ENCODE measurements around the gene KLHDC3. TPM values are rescaled to one million over a fixed set of nuclear protein-coding genes. Genes with fewer than 3 reads are reported as not detected.

KLHDC3 gene
- total RNA-seq: 100 to 1,000 TPM in 2 of 4 donors, 10 to 100 TPM in 2; 88.0 to 175 (median 98.1) TPM

GRCh38 chr6:43013843-43014433 lies at the start of gene KLHDC3, which contains the start of gene MEA1:
KLHDC3 (plus strand) TSS chr6:43014249; CDS start chr6:43017193, 2,944 bp downstream.
MEA1 (minus strand) TSS chr6:43013946; CDS start chr6:43013813, 133 bp downstream.
- H3K36me3 ChIP-seq: peaks cover 24 to 57% (median 53%) of the 10 kb centered on the region in 4 donors
- H3K27ac ChIP-seq (replicated peaks in 1 of 4): peak within 1 kb of the TSS; percentile 85 to 87 (median 86)
- WGBS: 0% methylated on average over 38 of the region's 51 CpGs
- H3K4me3 ChIP-seq: peak within 1 kb of the TSS; percentile 77 to 84 (median 81)
- peaks cover 46 to 58% (median 53%) of the 10 kb centered on the region in 4 donors for H3K4me1 ChIP-seq
- peak; percentile 86 to 98 for TF ChIP-seq POLR2AphosphoS5 (IDR thresholded peaks at IDR 0.05)
- TF ChIP-seq EP300 (IDR thresholded peaks at IDR 0.05): no peak
- TF ChIP-seq CTCF (IDR thresholded peaks at IDR 0.05): peak in 1 of 3 experiments; percentile 20
- no peak for TF ChIP-seq POLR2A (IDR thresholded peaks at IDR 0.05; ENCODE audit: low read depth)
- intact Hi-C loops (cut with DNase I): loop anchor here (5.0 to 10.0 kb wide), 2 partner anchors 109 to 128 kb away; no protein-coding TSS in a partner anchor
- no peaks in the 10 kb centered on the region for H3K27me3 ChIP-seq
- peak; percentile 100 for DNase-seq (ENCODE audit: extremely low spot score)
- no peaks in the 10 kb centered on the region for H3K9me3 ChIP-seq

GRCh38 chr6:42966571-42966970 lies 47.5 kb upstream of the KLHDC3 start:
- Histone ChIP-seq H3K4me3 (no peak overlapping the region), H3K27me3 (no peaks in the 10 kb centered on the region), H3K4me1 (peaks cover 0 to 8% (median 1%) of the 10 kb centered on the region in 4 donors), H3K36me3 (peaks cover 27 to 80% (median 71%) of the 10 kb centered on the region in 4 donors), H3K27ac (replicated peaks in 1 of 4) (no peak overlapping the region), H3K9me3 (no peaks in the 10 kb centered on the region)
- WGBS: 87% methylated on average over 7 of the region's 7 CpGs
- intact Hi-C loops (cut with DNase I): no loop called here
- DNase-seq (ENCODE audit: extremely low spot score): no peak
- TF ChIP-seq POLR2AphosphoS5 (IDR thresholded peaks at IDR 0.05) (no peak), EP300 (IDR thresholded peaks at IDR 0.05) (no peak), CTCF (IDR thresholded peaks at IDR 0.05) (no peak), POLR2A (IDR thresholded peaks at IDR 0.05; ENCODE audit: low read depth) (no peak)

- peaks cover 27 to 76% (median 68%) of the 10 kb centered on the region in 4 donors for H3K36me3 ChIP-seq
- intact Hi-C loops (cut with DNase I): no loop called here
- H3K27me3 ChIP-seq: no peaks in the 10 kb centered on the region
- no peaks in the 10 kb centered on the region for H3K9me3 ChIP-seq
- peaks cover 0 to 9% (median 1%) of the 10 kb centered on the region in 4 donors for H3K4me1 ChIP-seq
- H3K27ac ChIP-seq (replicated peaks in 1 of 4): no peak overlapping the region
- H3K4me3 ChIP-seq: no peak overlapping the region
- TF ChIP-seq CTCF (IDR thresholded peaks at IDR 0.05) (no peak), POLR2AphosphoS5 (IDR thresholded peaks at IDR 0.05) (no peak), EP300 (IDR thresholded peaks at IDR 0.05) (no peak), POLR2A (IDR thresholded peaks at IDR 0.05; ENCODE audit: low read depth) (no peak)
- no peak for DNase-seq (ENCODE audit: extremely low spot score)
- 100% methylated on average over 5 of the region's 11 CpGs for WGBS
Measured at GRCh38 chr6:42967228-42967627, 46.8 kb upstream of the KLHDC3 start.

- 93% methylated on average over 11 of the region's 12 CpGs for WGBS
- H3K4me1 ChIP-seq: peaks cover 0 to 9% (median 1%) of the 10 kb centered on the region in 4 donors
- H3K36me3 ChIP-seq: peaks cover 27 to 66% (median 59%) of the 10 kb centered on the region in 4 donors
- intact Hi-C loops (cut with DNase I): no loop called here
- H3K27me3 ChIP-seq: no peaks in the 10 kb centered on the region
- TF ChIP-seq POLR2A (IDR thresholded peaks at IDR 0.05; ENCODE audit: low read depth): no peak
- no peak for TF ChIP-seq POLR2AphosphoS5 (IDR thresholded peaks at IDR 0.05)
- TF ChIP-seq CTCF (IDR thresholded peaks at IDR 0.05): no peak
- no peak for TF ChIP-seq EP300 (IDR thresholded peaks at IDR 0.05)
- DNase-seq (ENCODE audit: extremely low spot score): no peak
- no peak overlapping the region for H3K4me3 ChIP-seq
- H3K27ac ChIP-seq (replicated peaks in 1 of 4): no peak overlapping the region
- H3K9me3 ChIP-seq: no peaks in the 10 kb centered on the region
Measured at GRCh38 chr6:42968126-42968701, 45.8 kb upstream of the KLHDC3 start.
